Colonic mucosa (tissue), 4 donors: ENCODE results near the gene FMNL2. TPM values are rescaled to one million over a fixed set of nuclear protein-coding genes. Genes with fewer than 3 reads are reported as not detected.

Experiments
- DNase-seq: peaks from one replicate; pipeline ENCODE4 v3.0.0-alpha.2; 2020
- H3K27ac ChIP-seq: fragments of 200-600 bp; one replicate; pipeline ENCODE4 v1.8.0; 2021
- H3K27me3 ChIP-seq: fragments of 200-600 bp; one replicate; pipeline ENCODE4 v1.8.0; 2021
- H3K36me3 ChIP-seq: fragments of 200-600 bp; one replicate; pipeline ENCODE4 v1.8.0; 2021
- H3K4me1 ChIP-seq: fragments of 200-600 bp; one replicate; pipeline ENCODE4 v1.8.0; 2021; ENCODE audit warnings: mild to moderate bottlenecking
- H3K4me3 ChIP-seq: fragments of 200-600 bp; one replicate; pipeline ENCODE4 v1.8.0; 2021
- H3K9ac ChIP-seq, 2 donors: one replicate each; pipeline ENCODE4 v1.7.0; 2013; ENCODE audit warnings: control low read depth in 2 of 2, low read depth in 2 of 2, low read length in 2 of 2
- H3K9me3 ChIP-seq: fragments of 200-600 bp; one replicate; pipeline ENCODE4 v1.8.0; 2021
- intact Hi-C: fragments of 100-400 bp; cut with DNase I; formaldehyde crosslinking; loops from one replicate; pipeline ENCODE4 v1.14.1; 2022
- total RNA-seq, 2 donors: library from RNA; stranded (reverse); fragmentation: NEBNext Ultra II Directional in 1 of 2; extraction: Animal tissue kit (Norgen Biotek cat#: 25700) in 1 of 2; gene quantifications; one replicate each; pipeline ENCODE4 v1.2.1, GENCODE V29; 2021
- TF ChIP-seq, protein P1 (sequence below): fragments of 200-600 bp; IDR thresholded peaks from one replicate; pipeline ENCODE4 v1.8.0; 2022; ENCODE audit warnings: antibody characterized with exemption, mild to moderate bottlenecking
- donor health status: healthy.
- donor health status: DM: no; HTN: no; CAD: no.
- donor health status: DM: no; HTN: no; CAD: no.

The FMNL2 gene
- total RNA-seq, 2 donors from 2014 or later = 10.6 to 17.5 TPM

DNA sequence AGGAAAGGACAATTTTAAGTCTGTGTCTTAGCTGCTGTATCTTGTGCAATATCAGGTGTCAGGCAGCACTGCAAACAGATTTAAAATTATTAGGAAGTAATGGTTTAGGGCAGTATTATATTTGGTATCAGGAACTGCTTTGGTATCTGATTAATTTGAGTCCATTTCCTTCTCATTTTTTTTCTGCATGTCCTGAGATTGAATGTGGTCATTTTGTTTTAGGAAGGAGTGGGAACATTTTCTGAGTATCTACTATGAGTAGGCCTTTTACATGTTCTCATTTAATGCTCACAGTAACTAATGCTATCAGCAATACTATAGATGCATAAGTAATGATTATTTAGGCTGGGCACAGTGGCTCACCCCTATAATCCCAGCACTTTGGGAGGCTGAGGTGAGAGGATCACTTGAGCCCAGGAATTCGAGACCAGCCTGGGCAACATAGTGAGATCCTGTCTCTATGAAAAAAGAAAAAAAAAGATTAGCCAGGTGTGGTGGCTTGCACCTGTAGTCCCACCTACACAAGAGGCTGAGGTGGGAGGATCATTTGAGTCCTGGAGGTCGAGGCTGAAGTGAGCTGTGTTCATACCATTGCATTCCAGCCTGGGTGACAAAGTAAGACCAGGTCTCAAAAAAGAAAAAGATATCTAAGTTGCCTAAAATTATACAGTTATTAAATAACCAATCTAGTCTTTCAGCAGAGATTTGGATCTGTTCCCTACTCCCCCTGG, 4.7 kb downstream of the FMNL2 start:
- H3K27me3 ChIP-seq = no peaks in the 10 kb centered on the region
- intact Hi-C loops = loop anchor here (5.0 to 10.0 kb wide), 3 partner anchors 135 to 302 kb away; no protein-coding TSS in a partner anchor

DNA sequence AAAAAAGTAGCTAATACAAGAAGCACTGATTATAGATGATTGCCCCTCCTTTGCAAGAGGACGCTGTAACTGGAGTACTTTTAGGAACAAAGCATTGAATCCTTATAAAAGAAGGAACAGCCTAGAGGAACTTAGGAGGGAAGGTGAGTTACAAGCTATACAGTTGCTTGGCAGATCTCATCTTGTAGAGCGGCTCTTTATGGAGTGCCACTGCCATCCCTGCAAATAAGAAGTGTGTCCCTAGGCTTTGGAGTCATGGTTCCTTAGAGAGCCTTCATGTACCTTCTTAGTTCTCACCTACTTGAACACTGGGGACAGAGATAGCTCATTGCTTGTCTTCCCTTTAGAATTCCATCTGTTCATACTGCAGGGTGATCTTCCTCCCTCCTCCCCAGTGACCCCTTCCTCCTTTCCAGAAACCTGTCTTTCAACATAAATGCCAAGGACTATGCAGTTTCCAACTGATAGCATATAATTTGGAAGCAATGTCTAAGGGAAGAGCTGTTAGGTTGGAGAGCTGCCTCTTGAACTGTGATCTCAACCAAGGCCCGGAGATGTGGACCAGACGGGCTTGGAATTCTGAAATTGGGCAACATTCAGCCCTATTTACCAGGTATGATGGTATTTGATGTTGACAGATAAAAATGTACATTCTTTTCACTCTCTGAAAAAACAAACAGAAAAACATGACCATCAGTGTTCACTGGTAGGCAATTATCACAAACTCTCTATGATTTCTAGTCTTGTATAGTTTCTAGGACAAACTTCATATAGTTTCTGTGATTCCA, 7.5 kb downstream of the FMNL2 start:
- TF ChIP-seq, protein P1, sequence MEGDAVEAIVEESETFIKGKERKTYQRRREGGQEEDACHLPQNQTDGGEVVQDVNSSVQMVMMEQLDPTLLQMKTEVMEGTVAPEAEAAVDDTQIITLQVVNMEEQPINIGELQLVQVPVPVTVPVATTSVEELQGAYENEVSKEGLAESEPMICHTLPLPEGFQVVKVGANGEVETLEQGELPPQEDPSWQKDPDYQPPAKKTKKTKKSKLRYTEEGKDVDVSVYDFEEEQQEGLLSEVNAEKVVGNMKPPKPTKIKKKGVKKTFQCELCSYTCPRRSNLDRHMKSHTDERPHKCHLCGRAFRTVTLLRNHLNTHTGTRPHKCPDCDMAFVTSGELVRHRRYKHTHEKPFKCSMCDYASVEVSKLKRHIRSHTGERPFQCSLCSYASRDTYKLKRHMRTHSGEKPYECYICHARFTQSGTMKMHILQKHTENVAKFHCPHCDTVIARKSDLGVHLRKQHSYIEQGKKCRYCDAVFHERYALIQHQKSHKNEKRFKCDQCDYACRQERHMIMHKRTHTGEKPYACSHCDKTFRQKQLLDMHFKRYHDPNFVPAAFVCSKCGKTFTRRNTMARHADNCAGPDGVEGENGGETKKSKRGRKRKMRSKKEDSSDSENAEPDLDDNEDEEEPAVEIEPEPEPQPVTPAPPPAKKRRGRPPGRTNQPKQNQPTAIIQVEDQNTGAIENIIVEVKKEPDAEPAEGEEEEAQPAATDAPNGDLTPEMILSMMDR = no peak
- no peak overlapping the region for H3K4me3 ChIP-seq
- no peaks in the 10 kb centered on the region for H3K36me3 ChIP-seq
- no peaks in the 10 kb centered on the region for H3K4me1 ChIP-seq
- intact Hi-C loops = no loop called here
- H3K9me3 ChIP-seq = no peaks in the 10 kb centered on the region
- no peak overlapping the region for H3K9ac ChIP-seq
- H3K27ac ChIP-seq = no peak overlapping the region
- no peak for DNase-seq
- no peaks in the 10 kb centered on the region for H3K27me3 ChIP-seq

More for the DNA sequence above, 4.7 kb downstream of the FMNL2 start:
- TF ChIP-seq, protein P1 = no peak
- no peak overlapping the region for H3K27ac ChIP-seq
- no peaks in the 10 kb centered on the region for H3K36me3 ChIP-seq
- no peaks in the 10 kb centered on the region for H3K4me1 ChIP-seq
- no peak overlapping the region for H3K9ac ChIP-seq
- no peaks in the 10 kb centered on the region for H3K9me3 ChIP-seq
- H3K4me3 ChIP-seq = no peak overlapping the region
- no peak for DNase-seq

DNA sequence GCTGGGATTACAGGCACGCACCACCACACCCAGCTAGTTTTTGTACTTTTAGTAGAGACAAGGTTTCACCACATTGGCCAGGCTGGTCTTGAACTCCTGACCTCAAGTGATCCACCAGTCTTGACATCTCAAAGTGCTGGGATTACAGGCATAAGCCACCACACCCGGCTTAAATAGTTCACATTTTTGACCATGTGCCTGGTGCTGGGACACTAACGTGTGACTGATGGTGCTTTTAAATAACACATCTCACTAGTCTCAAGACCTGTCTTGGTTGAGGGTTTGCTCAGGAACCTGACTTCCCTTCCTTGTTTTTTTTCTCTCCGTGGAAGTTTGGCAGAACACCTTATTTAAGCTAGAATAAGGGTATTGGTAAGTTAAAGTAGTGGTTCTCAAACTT, 8.5 kb downstream of the FMNL2 start:
- intact Hi-C loops = no loop called here
- H3K9ac ChIP-seq = no peak overlapping the region
- H3K9me3 ChIP-seq = no peaks in the 10 kb centered on the region

DNA sequence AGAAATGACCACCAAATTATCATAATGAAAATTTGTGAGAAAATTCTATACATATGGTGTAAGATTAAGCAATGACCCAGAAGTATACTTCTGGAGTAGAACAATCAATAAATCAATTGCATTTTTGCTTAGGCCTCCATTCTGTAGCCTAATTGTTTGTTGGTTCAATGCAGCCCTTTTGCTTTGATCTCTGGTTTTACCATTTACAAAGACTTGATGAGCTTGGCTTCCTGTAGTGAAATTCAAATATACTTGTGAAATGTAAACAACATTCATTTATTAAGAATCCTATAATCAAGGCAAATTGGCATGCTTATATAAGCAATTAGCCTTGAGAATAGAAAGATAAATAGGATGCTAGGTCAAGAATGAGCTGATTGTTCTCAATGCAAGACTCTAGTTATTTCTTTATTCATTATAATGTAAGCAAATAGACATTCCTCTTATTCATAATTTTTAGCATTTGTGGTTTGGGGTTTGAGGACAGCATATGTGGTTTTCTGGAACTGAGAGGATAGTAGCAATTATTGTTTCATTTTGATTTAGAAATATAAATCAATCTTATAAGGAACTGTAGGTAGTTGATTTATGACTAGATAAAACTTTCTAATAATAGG, 9.7 kb downstream of the FMNL2 start:
- Histone ChIP-seq H3K4me3 (no peak overlapping the region), H3K27me3 (no peaks in the 10 kb centered on the region), H3K9me3 (no peaks in the 10 kb centered on the region), H3K27ac (no peak overlapping the region), H3K4me1 (no peaks in the 10 kb centered on the region), H3K9ac (no peak overlapping the region), H3K36me3 (no peaks in the 10 kb centered on the region)
- no peak for DNase-seq
- TF ChIP-seq, protein P1 = no peak
- intact Hi-C loops = no loop called here

More for the DNA sequence above, 8.5 kb downstream of the FMNL2 start:
- no peak for DNase-seq
- Histone ChIP-seq H3K4me3 (no peak overlapping the region), H3K36me3 (no peaks in the 10 kb centered on the region), H3K27me3 (no peaks in the 10 kb centered on the region), H3K27ac (no peak overlapping the region), H3K4me1 (no peaks in the 10 kb centered on the region)
- TF ChIP-seq, protein P1 = no peak

DNA sequence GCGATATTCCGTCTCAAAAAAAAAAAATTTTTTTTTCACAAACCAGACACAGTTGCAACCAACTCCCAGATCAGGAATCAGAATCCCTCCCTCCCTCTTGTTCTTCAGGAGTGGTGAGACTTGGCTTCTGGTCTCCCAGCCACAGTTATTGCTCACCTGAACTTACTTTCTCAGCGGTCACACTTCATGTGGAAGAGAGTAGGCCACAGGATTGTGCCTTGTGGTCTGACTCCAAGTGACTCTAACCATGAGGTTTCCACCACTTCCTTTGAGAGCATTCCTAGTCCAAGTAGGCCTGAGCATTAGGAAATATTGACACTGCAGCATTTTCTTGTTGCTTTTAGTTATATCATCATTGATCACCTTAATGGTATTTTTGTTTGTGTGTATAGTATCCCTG, 12.1 kb downstream of the FMNL2 start:
- H3K4me3 ChIP-seq = no peak overlapping the region
- no peaks in the 10 kb centered on the region for H3K27me3 ChIP-seq
- intact Hi-C loops = no loop called here
- H3K36me3 ChIP-seq = no peaks in the 10 kb centered on the region
- TF ChIP-seq, protein P1 = no peak
- no peaks in the 10 kb centered on the region for H3K9me3 ChIP-seq
- H3K4me1 ChIP-seq = no peaks in the 10 kb centered on the region
- no peak for DNase-seq
- H3K9ac ChIP-seq = no peak overlapping the region
- no peak overlapping the region for H3K27ac ChIP-seq
